GM12878 (cell line): ENCODE results near the gene SP3. TPM values are rescaled to one million over a fixed set of nuclear protein-coding genes. Genes with fewer than 3 reads are reported as not detected.

Source experiments
- ATAC-seq: fragments of 200-7000 bp; cut with Tn5 transposase; 3 replicates; pipeline ENCODE4 v1.9.1; 2020; ENCODE audit warnings: mild to moderate bottlenecking, moderate library complexity
- BruUV-seq: library from RNA; stranded (reverse); fragments of 400-500 nt; replicated peaks from 2 replicates; lab custom pipeline; 2021; lab: Mats Ljungman, UMichigan
- CTCF ChIA-PET: fragments of 300-600 bp; sonication (Branson Sonifier 250); formaldehyde crosslinking; extraction: SDS; loops from one replicate; lab custom pipeline; 2021; ENCODE audit warnings: inconsistent platforms; lab: Yijun Ruan, JAX
- POLR2A ChIA-PET: fragments of 350-600 bp; formaldehyde crosslinking; extraction: SDS; loops from one replicate; lab custom pipeline; 2021; ENCODE audit warnings: inconsistent platforms; lab: Charles Lee
- RAD21 ChIA-PET: fragments of 300-600 bp; sonication (Branson Sonifier 250); formaldehyde crosslinking; loops from one replicate; lab custom pipeline; 2023; ENCODE audit warnings: antibody characterized with exemption; ENCODE audit not compliant: unreplicated experiment; lab: Charles Lee
- SMC1A ChIA-PET: fragments of 300-600 bp; sonication (Branson Sonifier 250); formaldehyde crosslinking; loops from one replicate; lab custom pipeline; 2023; ENCODE audit not compliant: unreplicated experiment, uncharacterized antibody; lab: Charles Lee
- DNase-seq: peaks from one replicate; pipeline ENCODE4 v3.0.0-alpha.2; 2011; ENCODE audit warnings: low read depth, low spot score
- FAIRE-seq: peaks from 3 replicates; lab custom pipeline; 2011; peaks lifted over from hg19 to GRCh38; lab: Jason Lieb, UNC
- H2AFZ ChIP-seq: 2 replicates; pipeline ENCODE4 v1.6.0; 2011; ENCODE audit warnings: low read depth, low read length, control low read depth; ENCODE audit not compliant: control insufficient read depth
- H3K27ac ChIP-seq: 2 replicates; pipeline ENCODE4 v1.5.1; 2011; ENCODE audit warnings: control low read depth; ENCODE audit not compliant: control insufficient read depth, insufficient read depth
- H3K27me3 ChIP-seq, 2 experiments: replicated peaks in 1 of 2; 2 replicates each; pipeline versions ENCODE4 v1.6.0 to v1.6.1; 2011; ENCODE audit warnings: low read length in 1 of 2; ENCODE audit not compliant: control insufficient read depth in 2 of 2, insufficient read depth in 2 of 2
- H3K36me3 ChIP-seq, 2 experiments: 2 replicates each; pipeline ENCODE4 v1.5.1; 2011; ENCODE audit warnings: low read length in 1 of 2; ENCODE audit not compliant: control insufficient read depth in 2 of 2, insufficient read depth in 2 of 2
- H3K4me1 ChIP-seq: 2 replicates; pipeline ENCODE4 v1.6.1; 2011; ENCODE audit warnings: mild to moderate bottlenecking, low read length, moderate library complexity, mixed read lengths; ENCODE audit not compliant: control insufficient read depth, insufficient read depth
- H3K4me2 ChIP-seq: 2 replicates; pipeline ENCODE4 v1.6.0; 2011; ENCODE audit warnings: control low read depth; ENCODE audit not compliant: control insufficient read depth, insufficient read depth
- H3K4me3 ChIP-seq: fragments of 200-600 bp; sonication (generic); 2 replicates; pipeline ENCODE4 v1.5.1; 2016
- H3K79me2 ChIP-seq: 2 replicates; pipeline ENCODE4 v1.6.0; 2011; ENCODE audit warnings: low read length; ENCODE audit not compliant: control insufficient read depth, insufficient read depth
- H3K9ac ChIP-seq: 2 replicates; pipeline ENCODE4 v1.8.0; 2011; ENCODE audit warnings: low read length, control low read depth, mixed read lengths; ENCODE audit not compliant: control insufficient read depth, insufficient read depth
- H3K9me3 ChIP-seq: replicated peaks from 3 replicates; pipeline ENCODE4 v1.5.1; 2011; ENCODE audit warnings: mild to moderate bottlenecking, low read length; ENCODE audit not compliant: control insufficient read depth, insufficient read depth
- H4K20me1 ChIP-seq: 2 replicates; pipeline ENCODE4 v1.6.0; 2011; ENCODE audit not compliant: control insufficient read depth, insufficient read depth
- NFYB ChIP-seq: IDR thresholded peaks from 2 replicates; pipeline ENCODE4 v1.6.1; 2011; ENCODE audit warnings: low read depth, mild to moderate bottlenecking, low read length, improper control_type of control experiment, moderate library complexity; ENCODE audit not compliant: insufficient read depth
- PAX8 ChIP-seq: fragments of 450-650 bp; IDR thresholded peaks from 2 replicates; pipeline ENCODE4 v1.6.1; 2017; ENCODE audit warnings: mild to moderate bottlenecking, moderate library complexity
- WGBS: methylation state at CpG from one replicate; pipeline ENCODE4 v1.1.6; 2016; ENCODE audit warnings: low lambda C conversion rate; ENCODE audit not compliant: insufficient replicate concordance, insufficient coverage; ENCODE audit errors: missing lambda C conversion rate; 5-methylcytosine and 5-hydroxymethylcytosine counted together
- in situ Hi-C: fragments of 300-500 bp; cut with MboI; formaldehyde crosslinking; loops from 9 replicates; pipeline ENCODE4 v1.14.3; 2018; ENCODE audit warnings: mixed read lengths
- intact Hi-C: fragments of 100-400 bp; cut with micrococcal nuclease; formaldehyde crosslinking; loops from one replicate; pipeline ENCODE4 v1.14.2; 2022; ENCODE audit not compliant: unreplicated experiment
- polyA plus RNA-seq, 11 experiments: library from polyadenylated mRNA; depleted of rRNA in 4 of 11; unstranded in 6 of 11; stranded (reverse) in 5 of 11; fragments of >200 nt; fragmentation: Nextera tagmentation in 4 of 11; fragmentation: Illumina TruSeq in 1 of 11; extraction: Ambion mirVana in 4 of 11; extraction: Trizol in 1 of 11; gene quantifications; 1 replicate in 1 of 11; 2 replicates in 10 of 11; pipeline versions ENCODE4 v1.2.1 to v1.2.3, GENCODE V29; 2011 to 2016; ENCODE audit warnings: inconsistent platforms in 2 of 11, missing spikeins in 2 of 11, low read depth in 1 of 11
- total RNA-seq, 4 experiments: library from RNA; depleted of rRNA in 3 of 4; stranded (reverse); fragments of >200 nt in 3 of 4; fragmentation: Illumina TruSeq in 1 of 4; extraction: Trizol in 1 of 4; gene quantifications; 2 replicates each; pipeline versions ENCODE4 v1.2.1 to v1.2.3, GENCODE V29; 2013 to 2021

SP3 gene
- total and polyA plus RNA-seq, 10 of the 15 experiments (the other 5 are each of a cell fraction or from before 2014, with no cell fraction given), result 9.9 to 87.6 (median 52.4) TPM

GRCh38 chr2:173983391-173983871 lies 18.3 kb upstream of the SP3 start:
- Histone ChIP-seq H3K4me1 (no peaks in the 10 kb centered on the region), H3K4me2 (no peak overlapping the region), H3K27ac (no peak overlapping the region), H3K36me3 (no peaks in the 10 kb centered on the region), H2AFZ (no peak overlapping the region), H3K27me3 (no peaks in the 10 kb centered on the region), H3K4me3 (no peak overlapping the region), H4K20me1 (no peaks in the 10 kb centered on the region), H3K79me2 (no peaks in the 10 kb centered on the region), H3K9me3 (no peaks in the 10 kb centered on the region), H3K9ac (no peak overlapping the region)
- DNase-seq (no peak), FAIRE-seq (no peak), ATAC-seq (no peak)
- WGBS, result 75% methylated on average over 3 of the region's 3 CpGs
- POLR2A ChIA-PET, result no interaction called here
- CTCF ChIA-PET, result no interaction called here
- intact Hi-C loops, result no loop called here
- RAD21 ChIA-PET, result no interaction called here
- no peak for TF ChIP-seq NFYB
- SMC1A ChIA-PET, result interaction anchor here (0.5 kb wide), 1 partner anchor 233 kb away, joined by 4 read pairs; no protein-coding TSS in a partner anchor
- no TSS peak for BruUV-seq
- in situ Hi-C loops, result no loop called here

GRCh38 chr2:173982918-173983317 lies 17.7 kb upstream of the SP3 start:
- SMC1A ChIA-PET, result no interaction called here
- TF ChIP-seq PAX8, result no peak
- Histone ChIP-seq H3K36me3 (no peaks in the 10 kb centered on the region), H3K9ac (no peak overlapping the region), H3K27ac (no peak overlapping the region), H4K20me1 (no peaks in the 10 kb centered on the region), H3K4me2 (no peak overlapping the region), H3K9me3 (no peaks in the 10 kb centered on the region), H3K4me3 (no peak overlapping the region), H3K79me2 (no peaks in the 10 kb centered on the region), H2AFZ (no peak overlapping the region), H3K27me3 (no peaks in the 10 kb centered on the region), H3K4me1 (no peaks in the 10 kb centered on the region)
- BruUV-seq, result no TSS peak
- POLR2A ChIA-PET, result no interaction called here
- in situ Hi-C loops (no loop called here), intact Hi-C loops (no loop called here)
- ATAC-seq (no peak), DNase-seq (no peak), FAIRE-seq (no peak)
- RAD21 ChIA-PET, result no interaction called here
- WGBS, result 80% methylated on average over 3 of the region's 3 CpGs
- CTCF ChIA-PET, result no interaction called here
